Stimulated activated CD8-positive, alpha-beta memory T cell treated with anti-CD3 and anti-CD28 coated beads, Interleukin-4, amount 100 ng/mL, for 48 hours (primary cell): ENCODE measurements around the gene CASP9.

ENCODE experiments used
- DNase-seq: peaks from one replicate; pipeline ENCODE4 v3.0.0-alpha.2; 2020

Gene CASP9

DNA sequence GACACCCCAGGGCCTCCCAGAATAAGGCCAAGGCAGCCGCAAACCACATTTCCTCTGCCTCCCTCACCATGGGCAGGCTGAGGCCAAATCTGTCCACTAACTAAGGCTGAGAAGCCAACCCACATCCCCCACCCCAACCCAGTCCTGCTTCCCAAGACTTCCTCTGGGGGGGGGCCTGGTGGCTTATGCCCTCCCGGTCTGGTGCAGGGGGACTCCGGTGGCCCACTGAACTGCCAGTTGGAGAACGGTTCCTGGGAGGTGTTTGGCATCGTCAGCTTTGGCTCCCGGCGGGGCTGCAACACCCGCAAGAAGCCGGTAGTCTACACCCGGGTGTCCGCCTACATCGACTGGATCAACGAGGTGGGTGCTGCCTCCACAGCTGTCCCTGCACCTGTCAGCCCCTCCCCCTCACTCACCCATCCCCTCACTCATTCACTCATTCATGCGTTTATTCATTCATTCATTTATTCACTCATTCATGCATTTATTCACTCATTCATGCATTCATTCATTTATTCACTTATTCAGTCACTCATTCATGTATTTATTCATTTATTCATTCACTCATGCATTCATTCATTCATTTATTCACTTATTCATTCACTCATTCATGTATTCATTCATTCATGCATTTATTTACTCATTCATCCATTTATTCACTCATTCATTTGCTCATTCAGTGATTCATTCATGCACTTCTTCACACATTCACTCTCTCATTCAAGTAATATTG is 78.5 kb downstream of the CASP9 start:
- no peak for DNase-seq

DNA sequence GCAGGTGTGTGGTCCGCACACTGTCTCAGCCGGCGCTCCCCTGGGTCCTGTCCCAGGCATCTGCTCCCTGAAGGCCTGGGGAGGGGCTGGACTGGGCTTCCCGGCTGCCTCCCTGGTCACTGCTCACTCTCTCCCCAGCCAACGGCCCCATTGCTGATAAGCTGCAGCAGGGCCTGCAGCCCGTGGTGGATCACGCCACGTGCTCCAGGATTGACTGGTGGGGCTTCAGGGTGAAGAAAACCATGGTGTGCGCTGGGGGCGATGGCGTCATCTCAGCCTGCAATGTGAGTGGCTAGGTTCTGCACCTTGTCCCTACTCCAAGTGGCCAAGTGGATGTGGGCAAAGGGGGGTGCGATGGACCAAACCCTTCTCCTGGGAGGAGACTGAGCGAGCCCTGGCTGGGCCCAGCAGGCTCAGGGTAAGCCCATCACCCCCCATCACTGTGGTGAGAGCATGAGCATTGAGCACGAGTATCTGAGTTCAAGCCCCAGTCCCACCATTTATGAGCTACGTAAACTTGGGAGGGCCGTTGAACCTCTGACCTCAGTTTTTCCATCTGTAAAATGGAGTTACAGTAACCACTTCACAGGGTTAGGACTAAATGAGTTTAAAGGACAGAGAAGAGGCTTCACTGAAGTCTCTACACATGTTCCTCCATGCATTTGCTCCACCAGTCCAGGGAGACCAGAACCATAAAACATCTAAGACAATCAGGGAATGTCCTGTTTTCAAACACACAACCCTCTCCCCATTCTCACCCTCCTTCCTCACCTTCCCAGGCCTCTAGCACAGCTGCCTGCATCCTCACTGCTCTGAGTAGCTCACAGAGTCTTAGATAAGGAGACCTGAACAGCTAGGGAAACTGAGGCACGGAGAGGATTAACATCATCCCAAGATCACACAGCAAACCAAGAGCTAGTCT is 79.3 kb downstream of the CASP9 start:
- no peak for DNase-seq

DNA sequence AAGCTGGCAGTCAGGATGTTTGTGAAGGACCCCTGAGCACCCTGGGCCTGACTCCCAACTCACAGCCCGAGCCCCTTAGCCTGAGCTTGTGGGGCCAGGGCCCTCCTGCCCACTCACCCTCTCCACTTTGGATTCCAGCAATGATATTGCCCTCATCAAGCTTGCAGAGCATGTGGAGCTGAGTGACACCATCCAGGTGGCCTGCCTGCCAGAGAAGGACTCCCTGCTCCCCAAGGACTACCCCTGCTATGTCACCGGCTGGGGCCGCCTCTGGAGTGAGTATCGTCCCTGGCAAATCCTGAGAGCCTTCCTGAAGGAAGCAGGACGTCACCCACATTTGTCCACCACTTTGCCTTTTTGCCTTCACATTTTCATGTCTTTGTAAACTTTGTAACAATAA is 80.7 kb downstream of the CASP9 start:
- no peak for DNase-seq

DNA sequence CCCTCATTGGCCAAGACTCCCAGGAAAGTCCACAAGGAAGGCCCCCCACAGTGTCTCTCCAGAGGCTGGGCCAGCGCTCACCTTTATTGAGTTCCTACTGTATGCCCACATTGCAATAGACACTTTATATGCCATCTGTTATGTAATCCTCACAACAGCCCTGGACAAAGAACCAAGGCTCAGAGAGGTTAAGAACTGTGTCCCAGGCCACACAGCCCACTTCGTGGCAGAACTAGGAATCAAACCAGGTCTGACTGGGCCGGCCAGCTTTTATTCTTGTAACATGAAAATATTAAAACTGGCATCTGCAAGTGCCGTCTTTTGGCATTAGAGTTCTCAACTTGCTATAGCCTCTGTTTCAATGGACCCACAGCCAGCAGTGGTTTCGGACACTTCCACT is 81.3 kb downstream of the CASP9 start:
- no peak for DNase-seq

DNA sequence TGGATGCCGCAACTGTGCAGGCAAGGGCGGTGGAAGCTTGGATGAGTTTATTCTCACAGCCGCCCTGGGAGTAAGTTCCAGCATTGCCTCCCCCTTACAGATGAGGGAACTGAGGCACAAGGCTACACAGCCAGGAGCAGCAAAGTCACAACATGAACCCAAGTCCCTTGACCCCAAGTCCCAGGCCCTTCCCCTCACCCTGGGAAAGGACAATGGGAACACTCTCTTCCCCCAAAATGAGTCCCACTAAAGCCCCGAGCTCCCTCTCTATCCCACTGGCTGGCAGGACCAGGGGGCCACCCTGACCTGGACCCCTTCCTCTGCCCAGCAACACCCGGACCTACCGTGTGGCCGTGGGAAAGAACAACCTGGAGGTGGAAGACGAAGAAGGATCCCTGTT is 81.9 kb downstream of the CASP9 start:
- no peak for DNase-seq
